H1 (cell line): Measurements from ENCODE around the gene SLC4A9. TPM values are rescaled to one million over a fixed set of nuclear protein-coding genes. Genes with fewer than 3 reads are reported as not detected.

Experiments used
- CTCF ChIA-PET: fragments of 300-600 bp; sonication (Branson Sonifier 250); formaldehyde crosslinking; loops from one replicate; lab custom pipeline; 2021; ENCODE audit not compliant: partially characterized antibody; lab: Charles Lee
- POLR2A ChIA-PET: fragments of 300-600 bp; sonication (Branson Sonifier 250); formaldehyde crosslinking; loops from one replicate; lab custom pipeline; 2021; ENCODE audit warnings: inconsistent platforms; ENCODE audit not compliant: partially characterized antibody; lab: Charles Lee
- DNase-seq, 2 experiments: peaks; one replicate each; pipeline versions ENCODE4 v3.0.0 to v3.0.0-alpha.2; 2010 to 2022; ENCODE audit warnings: low spot score in 2 of 2, low read depth in 1 of 2, mixed read lengths in 1 of 2
- FAIRE-seq: peaks from 2 replicates; lab custom pipeline; 2011; peaks lifted over from hg19 to GRCh38; lab: Jason Lieb, UNC
- H2AFZ ChIP-seq: 2 replicates; pipeline ENCODE4 v1.8.1; 2012; ENCODE audit warnings: low read length, inconsistent platforms
- H2AK5ac ChIP-seq: 2 replicates; pipeline ENCODE4 v1.6.1; 2013; ENCODE audit warnings: low read depth, low read length
- H2BK120ac ChIP-seq: replicated peaks from 2 replicates; pipeline ENCODE3; 2013; ENCODE audit warnings: low read depth, low read length, inconsistent platforms
- H2BK12ac ChIP-seq: 2 replicates; pipeline ENCODE4 v1.6.1; 2013; ENCODE audit warnings: low read depth, low read length
- H2BK15ac ChIP-seq: 2 replicates; pipeline ENCODE4 v1.6.1; 2013; ENCODE audit warnings: low read length
- H2BK20ac ChIP-seq: 2 replicates; pipeline ENCODE4 v1.6.1; 2013; ENCODE audit warnings: low read length
- H2BK5ac ChIP-seq: 2 replicates; pipeline ENCODE4 v1.6.1; 2013; ENCODE audit warnings: low read depth, low read length
- H3K14ac ChIP-seq: 2 replicates; pipeline ENCODE4 v1.6.1; 2013; ENCODE audit warnings: inconsistent platforms; ENCODE audit not compliant: insufficient read length
- H3K18ac ChIP-seq: 2 replicates; pipeline ENCODE4 v1.6.1; 2013; ENCODE audit warnings: low read length; ENCODE audit errors: extremely low read depth
- H3K23ac ChIP-seq: 2 replicates; pipeline ENCODE4 v1.6.1; 2013; ENCODE audit warnings: inconsistent platforms; ENCODE audit not compliant: insufficient read length
- H3K23me2 ChIP-seq: 2 replicates; pipeline ENCODE4 v1.6.1; 2013; ENCODE audit warnings: low read depth, low read length
- H3K27ac ChIP-seq: 2 replicates; pipeline ENCODE4 v1.6.1; 2011; ENCODE audit warnings: low read depth, low read length, inconsistent platforms
- H3K27me3 ChIP-seq, 4 experiments: replicated peaks in 1 of 4; 1 replicate in 1 of 4; 2 replicates in 3 of 4; pipeline versions ENCODE4 v1.6.1 to v1.8.1; 2011 to 2013; ENCODE audit warnings: low read length in 3 of 4, mild to moderate bottlenecking in 3 of 4, inconsistent platforms in 2 of 4, mixed read lengths in 2 of 4, moderate library complexity in 1 of 4; ENCODE audit not compliant: control insufficient read depth in 3 of 4, insufficient read depth in 3 of 4; ENCODE audit errors: extremely low read depth in 1 of 4
- H3K36me3 ChIP-seq, 4 experiments: 2 replicates each; pipeline versions ENCODE4 v1.6.1 to v1.8.1; 2011 to 2013; ENCODE audit warnings: mild to moderate bottlenecking in 4 of 4, low read length in 3 of 4, moderate library complexity in 2 of 4, control low read depth in 1 of 4, inconsistent platforms in 1 of 4; ENCODE audit not compliant: insufficient read depth in 4 of 4, control insufficient read depth in 2 of 4
- H3K4ac ChIP-seq: replicated peaks from 2 replicates; pipeline ENCODE3; 2013; ENCODE audit warnings: low read length, low read depth, mixed read lengths, inconsistent platforms; ENCODE audit not compliant: insufficient read length
- H3K4me1 ChIP-seq, 4 experiments: replicated peaks in 1 of 4; 1 replicate in 1 of 4; 2 replicates in 3 of 4; pipeline versions ENCODE4 v1.6.1 to v1.8.1; 2011 to 2013; ENCODE audit warnings: low read length in 3 of 4, inconsistent platforms in 2 of 4, mixed read lengths in 1 of 4; ENCODE audit not compliant: insufficient read depth in 4 of 4, control insufficient read depth in 3 of 4
- H3K4me2 ChIP-seq, 2 experiments: 2 replicates each; pipeline versions ENCODE4 v1.6.1 to v1.8.1; 2011 to 2013; ENCODE audit warnings: low read depth in 2 of 2, low read length in 2 of 2, control low read depth in 1 of 2, inconsistent platforms in 1 of 2, mild to moderate bottlenecking in 1 of 2; ENCODE audit not compliant: insufficient read depth in 1 of 2
- H3K4me3 ChIP-seq, 4 experiments: fragments of 200-600, 300-600 bp in 1 of 4; sonication (generic), shearing (Covaris generic), sonication (Bioruptor Twin) in 1 of 4; 2 replicates each; pipeline versions ENCODE4 v1.5.1 to v1.8.1; 2011 to 2016; ENCODE audit warnings: low read length in 4 of 4, low read depth in 3 of 4, control low read depth in 2 of 4, inconsistent platforms in 2 of 4, mild to moderate bottlenecking in 2 of 4, mixed read lengths in 1 of 4, moderate library complexity in 1 of 4; ENCODE audit not compliant: insufficient read depth in 2 of 4; ENCODE audit errors: extremely low read depth in 1 of 4
- H3K56ac ChIP-seq: replicated peaks from 2 replicates; pipeline ENCODE3; 2013; ENCODE audit warnings: low read depth, mild to moderate bottlenecking, mixed read lengths, low read length, inconsistent platforms; ENCODE audit not compliant: insufficient read length
- H3K79me1 ChIP-seq: 2 replicates; pipeline ENCODE4 v1.6.1; 2013; ENCODE audit warnings: low read depth, low read length, control low read depth
- H3K79me2 ChIP-seq, 2 experiments: 2 replicates each; pipeline versions ENCODE4 v1.6.1 to v1.8.1; 2012 to 2013; ENCODE audit warnings: low read length in 2 of 2, mild to moderate bottlenecking in 2 of 2, inconsistent platforms in 1 of 2; ENCODE audit not compliant: insufficient read depth in 2 of 2, control insufficient read depth in 1 of 2
- H3K9ac ChIP-seq, 4 experiments: replicated peaks in 1 of 4; 1 replicate in 1 of 4; 2 replicates in 3 of 4; pipeline versions ENCODE4 v1.6.1 to v1.8.1; 2011 to 2013; ENCODE audit warnings: low read depth in 3 of 4, low read length in 3 of 4, control low read depth in 2 of 4, mild to moderate bottlenecking in 2 of 4, moderate library complexity in 2 of 4, inconsistent platforms in 1 of 4; ENCODE audit errors: extremely low read depth in 1 of 4
- H3K9me3 ChIP-seq, 2 experiments: 2 replicates each; pipeline versions ENCODE4 v1.6.1 to v1.8.1; 2012 to 2013; ENCODE audit warnings: mild to moderate bottlenecking in 2 of 2, moderate library complexity in 2 of 2, control low read depth in 1 of 2, inconsistent platforms in 1 of 2, low read depth in 1 of 2, low read length in 1 of 2, mixed read lengths in 1 of 2; ENCODE audit not compliant: insufficient read depth in 2 of 2
- H4K20me1 ChIP-seq, 2 experiments: replicated peaks in 1 of 2; 2 replicates each; pipeline versions ENCODE3 to v1.8.1; 2011 to 2013; ENCODE audit warnings: inconsistent platforms in 2 of 2, low read length in 2 of 2, mild to moderate bottlenecking in 1 of 2; ENCODE audit not compliant: insufficient read depth in 2 of 2, control insufficient read depth in 1 of 2
- H4K5ac ChIP-seq: 2 replicates; pipeline ENCODE4 v1.6.1; 2013; ENCODE audit warnings: low read length, low read depth, mixed read lengths, inconsistent platforms; ENCODE audit not compliant: insufficient read length
- H4K8ac ChIP-seq: 2 replicates; pipeline ENCODE4 v1.8.0; 2013; ENCODE audit warnings: mild to moderate bottlenecking, moderate library complexity, low read length, inconsistent platforms; ENCODE audit not compliant: insufficient read depth; ENCODE audit errors: extremely low read depth
- H4K91ac ChIP-seq: replicated peaks from 2 replicates; pipeline ENCODE3; 2013; ENCODE audit warnings: low read length, mixed read lengths, inconsistent platforms; ENCODE audit not compliant: insufficient read length
- ASH2L ChIP-seq: fragments of 200-600, 300-600 bp; sonication (generic); IDR thresholded peaks from one replicate; pipeline ENCODE4 v1.7.1; 2017; ENCODE audit warnings: low read length
- CREB1 ChIP-seq: IDR thresholded peaks from 2 replicates; pipeline ENCODE4 v1.6.1; 2012; ENCODE audit warnings: inconsistent platforms
- MAFK ChIP-seq: IDR thresholded peaks from 2 replicates; pipeline ENCODE4 v1.6.1; 2012; ENCODE audit warnings: low read depth, mild to moderate bottlenecking, improper control_type of control experiment, low read length
- NRF1 ChIP-seq: IDR thresholded peaks from 2 replicates; pipeline ENCODE4 v1.6.1; 2011; ENCODE audit warnings: mild to moderate bottlenecking, low read depth, low read length, improper control_type of control experiment
- POLR2A ChIP-seq, 2 experiments: IDR thresholded peaks; 1 replicate in 1 of 2; 2 replicates in 1 of 2; pipeline ENCODE4 v1.6.1; 2011; ENCODE audit warnings: low read depth in 2 of 2, low read length in 2 of 2, mild to moderate bottlenecking in 2 of 2; ENCODE audit errors: control extremely low read depth in 1 of 2
- RAD21 ChIP-seq, 2 experiments: IDR thresholded peaks in 1 of 2; conservative IDR thresholded peaks in 1 of 2; 2 replicates each; pipeline ENCODE4 v1.6.1; 2011; ENCODE audit warnings: low read depth in 2 of 2, low read length in 2 of 2, improper control_type of control experiment in 1 of 2, inconsistent platforms in 1 of 2, mild to moderate bottlenecking in 1 of 2, moderate library complexity in 1 of 2
- SP1 ChIP-seq: IDR thresholded peaks from 2 replicates; pipeline ENCODE4 v1.6.1; 2011; ENCODE audit warnings: low read depth, low read length
- SP2 ChIP-seq: IDR thresholded peaks from 2 replicates; pipeline ENCODE4 v1.6.1; 2012; ENCODE audit warnings: mild to moderate bottlenecking, low read length, inconsistent platforms
- SP4 ChIP-seq: IDR thresholded peaks from 2 replicates; pipeline ENCODE4 v1.6.1; 2012; ENCODE audit warnings: low read length, inconsistent platforms
- SRF ChIP-seq: IDR thresholded peaks from 2 replicates; pipeline ENCODE4 v1.6.1; 2011; ENCODE audit warnings: mild to moderate bottlenecking, low read depth, low read length, moderate library complexity
- WGBS, 2 experiments: shearing (Covaris generic) in 1 of 2; methylation state at CpG; one replicate each; pipeline versions ENCODE4 v1.1.6 to v1.1.7; 2013 to 2015; ENCODE audit warnings: low lambda C conversion rate in 2 of 2, mixed read lengths in 2 of 2, inconsistent platforms in 1 of 2, low coverage in 1 of 2, missing lambda C conversion rate in 1 of 2; ENCODE audit not compliant: insufficient replicate concordance in 2 of 2, insufficient coverage in 1 of 2, insufficient read length in 1 of 2; ENCODE audit errors: extremely low coverage in 1 of 2, missing lambda C conversion rate in 1 of 2; 5-methylcytosine and 5-hydroxymethylcytosine counted together
- polyA plus RNA-seq, 7 experiments: library from polyadenylated mRNA; depleted of rRNA in 3 of 7; stranded (reverse) in 5 of 7; unstranded in 2 of 7; fragments of >200 nt in 5 of 7; fragments of 200-250 nt in 2 of 7; gene quantifications; 1 replicate in 5 of 7; 2 replicates in 1 of 7; 4 replicates in 1 of 7; pipeline versions ENCODE4 v1.2.1 to v1.2.3, GENCODE V29; 2011 to 2013; ENCODE audit warnings: missing spikeins in 2 of 7, mixed read lengths in 2 of 7
- total RNA-seq: library from RNA; stranded (reverse); fragmentation: NEBNext Ultra II Directional; extraction: Animal tissue kit (Norgen Biotek cat#: 25700); gene quantifications from 2 replicates; pipeline ENCODE4 v1.2.1, GENCODE V29; 2021
- TF ChIP-seq, protein P1 (sequence below): IDR thresholded peaks from 2 replicates; pipeline ENCODE4 v1.6.1; 2012; ENCODE audit warnings: inconsistent platforms

SLC4A9 gene
- total and polyA plus RNA-seq, 2 of the 8 experiments (the other 6 are each of a cell fraction or from before 2014, with no cell fraction given): 0.15 to 0.28 TPM

DNA sequence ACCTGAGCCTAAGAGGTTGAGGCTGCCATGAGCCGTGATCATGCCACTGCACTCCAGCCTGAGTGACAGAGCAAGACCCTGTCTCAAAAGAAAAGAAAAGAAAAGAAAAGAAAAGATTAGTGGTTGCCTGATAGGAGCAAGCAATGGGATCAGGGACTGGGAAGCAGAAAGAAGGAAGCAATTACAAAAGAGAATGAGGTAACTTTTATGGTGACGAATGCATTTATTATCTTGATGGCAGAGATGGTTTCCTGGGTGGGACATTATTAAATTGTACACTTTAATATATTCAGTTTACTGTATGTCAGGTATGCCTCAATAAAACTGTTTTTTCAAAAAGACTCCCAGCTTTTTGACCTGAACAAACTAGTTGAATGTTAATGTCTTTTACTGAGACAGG lies 49.6 kb upstream of the SLC4A9 start:
- Histone ChIP-seq H3K27ac (no peak overlapping the region), H4K91ac (no peak overlapping the region), H3K18ac (no peak overlapping the region), H4K20me1 (no peaks in the 10 kb centered on the region), H3K9ac (no peak overlapping the region), H3K56ac (no peak overlapping the region), H3K4me3 (no peak overlapping the region), H3K9me3 (no peaks in the 10 kb centered on the region), H3K23ac (no peak overlapping the region), H2AFZ (no peak overlapping the region), H3K27me3 (no peaks in the 10 kb centered on the region), H3K4ac (no peak overlapping the region), H3K4me1 (peaks cover 0 to 2% (median 0%) of the 10 kb centered on the region in 4 experiments; a peak in 2 of 7 replicates), H2BK15ac (no peak overlapping the region), H3K79me2 (no peaks in the 10 kb centered on the region), H3K36me3 (no peaks in the 10 kb centered on the region), H3K23me2 (0 out of 2 replicates have a peak, but pooled peaks cover 2% of the 10 kb centered on the region), H4K8ac (no peak overlapping the region), H3K79me1 (no peaks in the 10 kb centered on the region), H2BK12ac (no peak overlapping the region), H3K4me2 (no peak overlapping the region), H4K5ac (no peak overlapping the region), H2BK20ac (no peak overlapping the region), H3K14ac (no peak overlapping the region), H2BK5ac (no peak overlapping the region), H2AK5ac (no peak overlapping the region), H2BK120ac (no peak overlapping the region)
- DNase-seq (no peak), FAIRE-seq (no peak)
- WGBS, 2 experiments: 84% methylated on average over 2 of the region's 2 CpGs; no CpG with 5 or more reads in 1 of the 2 experiments
- ChIA-PET CTCF (interaction anchor here (0.9 to 2.3 kb wide), 4 partner anchors 36 to 69 kb away, joined by 3 to 8 read pairs (median 4); partner anchors contain the start of gene HBEGF), POLR2A (interaction anchor here (2.1 kb wide), 1 partner anchor 35 kb away, joined by 8 read pairs; the partner anchor contains the start of gene HBEGF)
- TF ChIP-seq POLR2A (IDR thresholded peaks at IDR 0.05; ENCODE audit: control extremely low read depth in 1 of 2, low read depth in 2 of 2, low read length in 2 of 2): no peak
- TF ChIP-seq SP1: no peak
- no peak for TF ChIP-seq ASH2L
- no peak for TF ChIP-seq SRF
- TF ChIP-seq RAD21 (IDR thresholded peaks at IDR 0.05 in 1 of 2, conservative IDR thresholded peaks at IDR 0.05 in 1 of 2; ENCODE audit: low read depth in 2 of 2, low read length in 2 of 2): no peak
- TF ChIP-seq, protein P1, sequence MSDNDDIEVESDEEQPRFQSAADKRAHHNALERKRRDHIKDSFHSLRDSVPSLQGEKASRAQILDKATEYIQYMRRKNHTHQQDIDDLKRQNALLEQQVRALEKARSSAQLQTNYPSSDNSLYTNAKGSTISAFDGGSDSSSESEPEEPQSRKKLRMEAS: no peak
- no peak for TF ChIP-seq MAFK
- no peak for TF ChIP-seq SP4
- no peak for TF ChIP-seq CREB1
- no peak for TF ChIP-seq NRF1
- TF ChIP-seq SP2: no peak
